Measurements from ENCODE around the gene EDA. TPM values are rescaled to one million over a fixed set of nuclear protein-coding genes. Genes with fewer than 3 reads are reported as not detected.

EDA gene
- total and polyA plus RNA-seq, 10 of the 15 experiments (the other 5 are each of a cell fraction or from before 2014, with no cell fraction given) = 0.06 TPM; not detected in 9

DNA sequence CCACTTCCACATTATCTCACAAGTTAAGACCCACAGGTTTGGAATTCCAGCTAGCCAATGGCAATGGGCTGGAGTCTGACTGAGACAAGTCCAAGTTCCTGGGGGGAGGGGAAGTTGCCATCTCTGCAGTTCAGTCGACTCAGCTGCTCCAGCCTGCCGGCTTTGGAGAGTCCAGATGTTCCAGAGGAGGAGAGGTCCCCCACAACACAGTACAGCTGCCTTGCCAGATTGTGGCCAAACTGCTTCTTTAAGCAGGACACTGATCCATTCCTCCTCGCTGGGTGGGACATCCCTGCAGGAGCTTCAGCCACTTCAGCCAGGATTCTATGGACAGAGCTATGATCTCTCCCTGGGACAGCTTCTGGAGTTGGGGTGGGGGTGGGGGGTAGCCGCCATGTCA is 199.2 kb downstream of the EDA start:
- intact Hi-C loops (cut with micrococcal nuclease; ENCODE audit: unreplicated experiment) = no loop called here
- RAD21 ChIA-PET (ENCODE audit: unreplicated experiment) = no interaction called here
- no TSS peak for BruUV-seq (replicated peaks)
- Histone ChIP-seq H3K9me3 (replicated peaks; ENCODE audit: control insufficient read depth, insufficient read depth, low read length) (no peaks in the 10 kb centered on the region), H3K79me2 (ENCODE audit: control insufficient read depth, insufficient read depth, low read length) (no peaks in the 10 kb centered on the region), H3K4me3 (no peak overlapping the region), H3K27me3 (replicated peaks in 1 of 2; ENCODE audit: control insufficient read depth in 2 of 2, insufficient read depth in 2 of 2, low read length in 1 of 2) (no peaks in the 10 kb centered on the region), H3K9ac (ENCODE audit: control insufficient read depth, insufficient read depth, low read length) (no peak overlapping the region), H3K36me3 (ENCODE audit: control insufficient read depth in 2 of 2, insufficient read depth in 2 of 2, low read length in 1 of 2) (no peaks in the 10 kb centered on the region), H3K4me1 (ENCODE audit: control insufficient read depth, insufficient read depth, low read length) (no peaks in the 10 kb centered on the region), H3K27ac (ENCODE audit: control insufficient read depth, insufficient read depth) (no peak overlapping the region), H4K20me1 (ENCODE audit: control insufficient read depth, insufficient read depth) (no peaks in the 10 kb centered on the region), H3K4me2 (ENCODE audit: control insufficient read depth, insufficient read depth) (no peak overlapping the region), H2AFZ (ENCODE audit: control insufficient read depth, low read depth, low read length) (no peak overlapping the region)
- WGBS (ENCODE audit: insufficient coverage, insufficient replicate concordance, low lambda C conversion rate, missing lambda C conversion rate) = 8% methylated on average over 4 of the region's 4 CpGs
- in situ Hi-C loops (cut with MboI) = no loop called here
- SMC1A ChIA-PET (ENCODE audit: uncharacterized antibody, unreplicated experiment) = no interaction called here
- DNase-seq (ENCODE audit: low read depth, low spot score) (no peak), ATAC-seq (no peak), FAIRE-seq (no peak)
- CTCF ChIA-PET = interaction anchor here (0.6 kb wide), 1 partner anchor 52 kb away, joined by 3 read pairs; no protein-coding TSS in a partner anchor
- POLR2A ChIA-PET = no interaction called here
- TF ChIP-seq SRF (IDR thresholded peaks at IDR 0.05; ENCODE audit: low read depth in 2 of 2, low read length in 2 of 2) (no peak), RELA (IDR thresholded peaks at IDR 0.05; ENCODE audit: borderline replicate concordance, partially characterized antibody) (no peak), HCFC1 (IDR thresholded peaks at IDR 0.05; ENCODE audit: low read length) (no peak), SUZ12 (IDR thresholded peaks at IDR 0.05; ENCODE audit: unreplicated experiment) (no peak), EGR1 (IDR thresholded peaks at IDR 0.05; ENCODE audit: borderline replicate concordance in 1 of 2, low read depth in 2 of 2, low read length in 2 of 2) (no peak), DPF2 (IDR thresholded peaks at IDR 0.05) (no peak), E2F4 (IDR thresholded peaks at IDR 0.05; ENCODE audit: low read depth, low read length) (no peak), CUX1 (IDR thresholded peaks at IDR 0.05; ENCODE audit: insufficient replicate concordance, low read depth, low read length) (no peak), ZBTB11 (CRISPR knock-in tag; IDR thresholded peaks at IDR 0.05) (no peak)
- TF ChIP-seq, protein P1, sequence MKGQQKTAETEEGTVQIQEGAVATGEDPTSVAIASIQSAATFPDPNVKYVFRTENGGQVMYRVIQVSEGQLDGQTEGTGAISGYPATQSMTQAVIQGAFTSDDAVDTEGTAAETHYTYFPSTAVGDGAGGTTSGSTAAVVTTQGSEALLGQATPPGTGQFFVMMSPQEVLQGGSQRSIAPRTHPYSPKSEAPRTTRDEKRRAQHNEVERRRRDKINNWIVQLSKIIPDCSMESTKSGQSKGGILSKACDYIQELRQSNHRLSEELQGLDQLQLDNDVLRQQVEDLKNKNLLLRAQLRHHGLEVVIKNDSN (IDR thresholded peaks at IDR 0.05; ENCODE audit: borderline replicate concordance, extremely low read length, insufficient read depth, low read depth, low read length) = no peak
- TF ChIP-seq, protein P2, sequence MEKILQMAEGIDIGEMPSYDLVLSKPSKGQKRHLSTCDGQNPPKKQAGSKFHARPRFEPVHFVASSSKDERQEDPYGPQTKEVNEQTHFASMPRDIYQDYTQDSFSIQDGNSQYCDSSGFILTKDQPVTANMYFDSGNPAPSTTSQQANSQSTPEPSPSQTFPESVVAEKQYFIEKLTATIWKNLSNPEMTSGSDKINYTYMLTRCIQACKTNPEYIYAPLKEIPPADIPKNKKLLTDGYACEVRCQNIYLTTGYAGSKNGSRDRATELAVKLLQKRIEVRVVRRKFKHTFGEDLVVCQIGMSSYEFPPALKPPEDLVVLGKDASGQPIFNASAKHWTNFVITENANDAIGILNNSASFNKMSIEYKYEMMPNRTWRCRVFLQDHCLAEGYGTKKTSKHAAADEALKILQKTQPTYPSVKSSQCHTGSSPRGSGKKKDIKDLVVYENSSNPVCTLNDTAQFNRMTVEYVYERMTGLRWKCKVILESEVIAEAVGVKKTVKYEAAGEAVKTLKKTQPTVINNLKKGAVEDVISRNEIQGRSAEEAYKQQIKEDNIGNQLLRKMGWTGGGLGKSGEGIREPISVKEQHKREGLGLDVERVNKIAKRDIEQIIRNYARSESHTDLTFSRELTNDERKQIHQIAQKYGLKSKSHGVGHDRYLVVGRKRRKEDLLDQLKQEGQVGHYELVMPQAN (conservative IDR thresholded peaks at IDR 0.05) = no peak
